Esophagus muscularis mucosa (tissue), 4 donors: ENCODE results near the gene PLCH1. TPM values are rescaled to one million over a fixed set of nuclear protein-coding genes. Genes with fewer than 3 reads are reported as not detected.

Source experiments
- DNase-seq: peaks from one replicate; pipeline ENCODE4 v3.0.0-alpha.2; 2017; ENCODE audit errors: extremely low spot score
- H3K27ac ChIP-seq, 4 donors: fragments of 200-600 bp; sonication (generic); replicated peaks in 1 of 4; 1 replicate in 3 of 4; 2 replicates in 1 of 4; pipeline ENCODE4 v1.5.1; 2016 to 2019; ENCODE audit warnings: mild to moderate bottlenecking in 1 of 4
- H3K27me3 ChIP-seq, 4 donors: fragments of 200-600 bp; sonication (generic); one replicate each; pipeline versions ENCODE4 v1.5.1 to v1.6.0; 2016 to 2019
- H3K36me3 ChIP-seq, 4 donors: fragments of 200-600 bp; sonication (generic); one replicate each; pipeline ENCODE4 v1.5.1; 2016 to 2019
- H3K4me1 ChIP-seq, 4 donors: fragments of 200-600 bp; sonication (generic); one replicate each; pipeline ENCODE4 v1.5.1; 2016 to 2019
- H3K4me3 ChIP-seq, 4 donors: fragments of 200-600 bp; sonication (generic); 1 replicate in 2 of 4; 2 replicates in 2 of 4; pipeline ENCODE4 v1.5.1; 2016 to 2019; ENCODE audit warnings: mild to moderate bottlenecking in 4 of 4, moderate library complexity in 1 of 4
- H3K9me3 ChIP-seq, 4 donors: fragments of 200-600 bp; sonication (generic); 1 replicate in 3 of 4; 2 replicates in 1 of 4; pipeline ENCODE4 v1.5.1; 2016 to 2019
- EP300 ChIP-seq: sonication (generic); formaldehyde crosslinking; IDR thresholded peaks from one replicate; pipeline ENCODE4 v1.6.1; 2017; ENCODE audit warnings: antibody characterized with exemption
- POLR2A ChIP-seq: fragments of 450-650 bp; IDR thresholded peaks from one replicate; pipeline ENCODE4 v1.6.1; 2017; ENCODE audit warnings: antibody characterized with exemption, moderate library complexity, mild to moderate bottlenecking, low read depth
- POLR2AphosphoS5 ChIP-seq, 2 donors: sonication (generic); formaldehyde crosslinking; IDR thresholded peaks; one replicate each; pipeline ENCODE4 v1.6.1; 2017; ENCODE audit warnings: antibody characterized with exemption in 2 of 2
- WGBS: methylation state at CpG from one replicate; pipeline ENCODE4 v1.1.5; 2018; 5-methylcytosine and 5-hydroxymethylcytosine counted together
- intact Hi-C: fragments of 100-400 bp; cut with DNase I; formaldehyde crosslinking; loops from one replicate; pipeline ENCODE4 v1.15.1; 2023
- total RNA-seq, 4 donors: library from RNA; depleted of rRNA; stranded (reverse); fragments of >200 nt; gene quantifications; one replicate each; pipeline versions ENCODE4 v1.1.0 to v1.2.1, GENCODE V29; 2016
- TF ChIP-seq, protein P1 (sequence below), 3 experiments: fragments of 200-600 bp in 2 of 3; fragments of 450-650 bp in 1 of 3; sonication (generic) in 2 of 3; IDR thresholded peaks; one replicate each; pipeline ENCODE4 v1.5.1; 2017 to 2019; ENCODE audit warnings: antibody characterized with exemption in 3 of 3, mild to moderate bottlenecking in 2 of 3, moderate library complexity in 1 of 3

PLCH1 gene
- total RNA-seq, 4 donors from 2014 or later, result under 0.01 to 0.52 (median 0.36) TPM

DNA sequence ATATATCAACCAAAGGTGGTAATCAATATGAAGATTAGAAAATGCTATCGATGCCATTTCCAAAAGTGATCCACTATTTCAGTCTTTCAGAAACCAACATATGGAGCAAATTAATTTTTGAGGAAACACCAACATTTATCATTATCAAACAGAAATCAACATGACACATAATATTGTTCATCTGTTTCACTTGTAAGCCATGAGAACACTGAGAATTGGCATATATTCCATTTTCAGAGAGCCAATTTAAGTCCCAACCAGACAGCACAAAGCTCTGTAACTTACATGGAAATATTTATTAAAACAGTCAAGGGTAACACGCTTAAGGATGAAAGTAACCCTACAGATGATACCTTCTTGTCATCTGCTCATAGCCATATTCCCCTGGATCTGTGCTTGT is 413.8 kb downstream of the PLCH1 start:
- TF ChIP-seq, protein P1, sequence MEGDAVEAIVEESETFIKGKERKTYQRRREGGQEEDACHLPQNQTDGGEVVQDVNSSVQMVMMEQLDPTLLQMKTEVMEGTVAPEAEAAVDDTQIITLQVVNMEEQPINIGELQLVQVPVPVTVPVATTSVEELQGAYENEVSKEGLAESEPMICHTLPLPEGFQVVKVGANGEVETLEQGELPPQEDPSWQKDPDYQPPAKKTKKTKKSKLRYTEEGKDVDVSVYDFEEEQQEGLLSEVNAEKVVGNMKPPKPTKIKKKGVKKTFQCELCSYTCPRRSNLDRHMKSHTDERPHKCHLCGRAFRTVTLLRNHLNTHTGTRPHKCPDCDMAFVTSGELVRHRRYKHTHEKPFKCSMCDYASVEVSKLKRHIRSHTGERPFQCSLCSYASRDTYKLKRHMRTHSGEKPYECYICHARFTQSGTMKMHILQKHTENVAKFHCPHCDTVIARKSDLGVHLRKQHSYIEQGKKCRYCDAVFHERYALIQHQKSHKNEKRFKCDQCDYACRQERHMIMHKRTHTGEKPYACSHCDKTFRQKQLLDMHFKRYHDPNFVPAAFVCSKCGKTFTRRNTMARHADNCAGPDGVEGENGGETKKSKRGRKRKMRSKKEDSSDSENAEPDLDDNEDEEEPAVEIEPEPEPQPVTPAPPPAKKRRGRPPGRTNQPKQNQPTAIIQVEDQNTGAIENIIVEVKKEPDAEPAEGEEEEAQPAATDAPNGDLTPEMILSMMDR (IDR thresholded peaks at IDR 0.05), result no peak
- no peak overlapping the region for H3K27ac ChIP-seq
- H3K4me3 ChIP-seq, result no peak overlapping the region
- DNase-seq, result no peak
- no peaks in the 10 kb centered on the region for H3K4me1 ChIP-seq
- no peaks in the 10 kb centered on the region for H3K9me3 ChIP-seq
- 69% methylated on average over 2 of the region's 2 CpGs for whole genome bisulfite sequencing
- intact Hi-C loops, result no loop called here
- H3K36me3 ChIP-seq, result no peaks in the 10 kb centered on the region
- H3K27me3 ChIP-seq, result no peaks in the 10 kb centered on the region

DNA sequence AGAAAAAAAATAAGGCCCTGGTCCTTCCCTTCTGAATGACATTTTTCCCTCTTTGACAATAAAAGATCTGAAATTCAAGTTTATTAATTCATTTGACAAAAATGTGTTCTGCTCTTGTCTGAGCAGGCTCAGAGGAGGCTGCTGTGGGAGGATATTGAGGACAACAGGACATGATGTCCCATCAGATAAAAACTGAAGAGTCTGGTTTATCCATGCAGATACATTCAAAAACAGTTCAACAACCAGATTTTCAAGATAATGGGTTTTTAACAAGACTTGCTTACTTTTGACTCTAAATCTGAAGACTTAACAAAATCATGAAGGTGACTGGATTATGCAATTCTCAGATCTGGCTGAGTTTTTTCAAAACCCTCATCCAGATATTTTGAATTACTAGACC is 414.5 kb downstream of the PLCH1 start:
- Histone ChIP-seq H3K27ac (no peak overlapping the region), H3K27me3 (no peaks in the 10 kb centered on the region), H3K9me3 (no peaks in the 10 kb centered on the region), H3K4me1 (no peaks in the 10 kb centered on the region), H3K36me3 (no peaks in the 10 kb centered on the region), H3K4me3 (no peak overlapping the region)
- TF ChIP-seq POLR2A (no peak), EP300 (no peak), POLR2AphosphoS5 (IDR thresholded peaks at IDR 0.05) (no peak)
- TF ChIP-seq, protein P1 (IDR thresholded peaks at IDR 0.05), result no peak
- intact Hi-C loops, result no loop called here
- no peak for DNase-seq

- Histone ChIP-seq H3K4me1 (no peaks in the 10 kb centered on the region), H3K4me3 (no peak overlapping the region), H3K27ac (no peak overlapping the region), H3K36me3 (no peaks in the 10 kb centered on the region), H3K27me3 (no peaks in the 10 kb centered on the region), H3K9me3 (no peaks in the 10 kb centered on the region)
- no peak for DNase-seq
- TF ChIP-seq POLR2AphosphoS5 (IDR thresholded peaks at IDR 0.05) (no peak), POLR2A (no peak), EP300 (no peak)
- TF ChIP-seq, protein P1 (IDR thresholded peaks at IDR 0.05), result no peak
- intact Hi-C loops, result loop anchor here (10.0 kb wide), 1 partner anchor 1005 kb away; the partner anchor contains the start of gene DHX36
- WGBS, result 93% methylated on average over 6 of the region's 6 CpGs
Observed at GRCh38 chr3:155329513-155330048, 415.3 kb downstream of the PLCH1 start.

DNA sequence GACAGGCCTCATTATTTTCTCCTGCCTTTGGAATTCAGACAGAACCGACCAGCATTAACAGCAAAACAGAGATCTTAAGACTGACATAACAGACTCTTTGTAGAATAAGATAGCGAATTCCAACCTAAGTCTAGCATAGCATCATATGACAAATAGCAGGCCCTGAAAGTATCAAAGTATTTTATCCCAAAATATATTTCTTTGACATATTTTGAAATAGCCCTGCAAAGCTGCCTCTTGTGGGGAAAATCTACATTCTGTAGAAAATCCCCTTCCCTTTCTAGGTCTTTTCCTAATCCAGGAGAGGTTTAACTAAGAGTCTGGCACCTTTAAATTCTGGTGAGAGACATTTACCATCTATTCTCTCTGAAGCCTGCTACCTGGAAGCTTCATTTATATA is 417.0 kb downstream of the PLCH1 start:
- no peaks in the 10 kb centered on the region for H3K4me1 ChIP-seq
- H3K27ac ChIP-seq, result no peak overlapping the region
- TF ChIP-seq EP300, result no peak
- TF ChIP-seq, protein P1 (IDR thresholded peaks at IDR 0.05), result no peak
- TF ChIP-seq POLR2A, result no peak
- no peak for TF ChIP-seq POLR2AphosphoS5 (IDR thresholded peaks at IDR 0.05)
- H3K4me3 ChIP-seq, result no peak overlapping the region
- no peak for DNase-seq
- WGBS, result 95% methylated on average over 2 of the region's 2 CpGs
- intact Hi-C loops, result loop anchor here (10.0 kb wide), 1 partner anchor 1003 kb away; the partner anchor contains the start of gene DHX36
- no peaks in the 10 kb centered on the region for H3K9me3 ChIP-seq
- H3K36me3 ChIP-seq, result no peaks in the 10 kb centered on the region
- no peaks in the 10 kb centered on the region for H3K27me3 ChIP-seq

DNA sequence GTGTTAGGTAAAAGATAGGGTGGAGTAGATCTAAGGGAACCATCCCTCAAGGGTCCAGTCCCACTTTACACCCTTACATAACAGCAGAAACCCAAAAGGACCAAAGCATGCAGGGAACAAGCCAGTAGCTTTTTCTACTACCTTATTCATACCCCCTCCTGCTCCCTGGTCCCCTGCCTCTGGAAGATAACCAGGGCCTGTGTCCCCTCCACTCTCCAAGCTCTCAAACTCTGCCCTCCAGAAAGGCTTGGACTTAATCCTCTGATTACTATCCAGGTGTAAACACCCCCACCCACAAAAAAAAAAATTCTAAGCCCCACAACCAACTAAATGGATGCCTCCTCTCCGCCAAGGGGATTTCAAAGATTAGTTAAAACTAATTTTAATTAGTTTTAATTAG is 417.4 kb downstream of the PLCH1 start:
- 100% methylated on average over 1 of the region's 1 CpG for WGBS
- intact Hi-C loops, result loop anchor here (10.0 kb wide), 1 partner anchor 1003 kb away; the partner anchor contains the start of gene DHX36
- H3K27me3 ChIP-seq, result no peaks in the 10 kb centered on the region

More for the DNA sequence above, 417.4 kb downstream of the PLCH1 start:
- TF ChIP-seq, protein P1 (IDR thresholded peaks at IDR 0.05), result no peak
- TF ChIP-seq POLR2A, result no peak
- no peak for TF ChIP-seq EP300
- no peak for TF ChIP-seq POLR2AphosphoS5 (IDR thresholded peaks at IDR 0.05)
- Histone ChIP-seq H3K27ac (no peak overlapping the region), H3K36me3 (no peaks in the 10 kb centered on the region), H3K4me3 (no peak overlapping the region), H3K9me3 (no peaks in the 10 kb centered on the region), H3K4me1 (no peaks in the 10 kb centered on the region)
- no peak for DNase-seq
